MCF 10A (cell line): Measurements from ENCODE around the gene GPR141. TPM values are rescaled to one million over a fixed set of nuclear protein-coding genes. Genes with fewer than 3 reads are reported as not detected.

ENCODE experiments used
- BruUV-seq: library from RNA; stranded (reverse); fragments of 400-500 nt; replicated peaks from 2 replicates; lab custom pipeline; 2021; lab: Mats Ljungman, UMichigan
- CTCF ChIA-PET: fragments of 300-600 bp; sonication (Branson Sonifier 250); formaldehyde crosslinking; extraction: SDS; loops from one replicate; lab custom pipeline; 2021; ENCODE audit warnings: antibody characterized with exemption, inconsistent platforms; lab: Yijun Ruan, JAX
- POLR2A ChIA-PET: fragments of 300-600, 350-650 bp; sonication (Branson Sonifier 250); formaldehyde crosslinking; extraction: SDS; loops from one replicate; lab custom pipeline; 2020; ENCODE audit warnings: antibody characterized with exemption, inconsistent platforms; lab: Yijun Ruan, JAX
- DNase-seq: peaks from one replicate; pipeline ENCODE4 v3.0.0-alpha.2; 2018; ENCODE audit not compliant: unreplicated experiment
- H3K27ac Mint-ChIP-seq: one replicate; pipeline ENCODE4 v1.8.0; 2022; ENCODE audit warnings: mild to moderate bottlenecking, low read depth, mixed read lengths; ENCODE audit not compliant: unreplicated experiment
- H3K27me3 Mint-ChIP-seq: one replicate; pipeline ENCODE4 v1.8.0; 2022; ENCODE audit warnings: mixed read lengths; ENCODE audit not compliant: insufficient read depth, unreplicated experiment
- H3K36me3 Mint-ChIP-seq: one replicate; pipeline ENCODE4 v1.8.0; 2022; ENCODE audit warnings: mild to moderate bottlenecking, moderate library complexity, mixed read lengths; ENCODE audit not compliant: insufficient read depth, unreplicated experiment
- H3K4me1 Mint-ChIP-seq: one replicate; pipeline ENCODE4 v1.8.0; 2022; ENCODE audit warnings: mixed read lengths; ENCODE audit not compliant: insufficient read depth, unreplicated experiment
- H3K4me3 Mint-ChIP-seq: one replicate; pipeline ENCODE4 v1.8.0; 2022; ENCODE audit warnings: mild to moderate bottlenecking, moderate library complexity, mixed read lengths; ENCODE audit not compliant: unreplicated experiment
- H3K9me3 Mint-ChIP-seq: one replicate; pipeline ENCODE4 v1.8.0; 2022; ENCODE audit warnings: mixed read lengths; ENCODE audit not compliant: unreplicated experiment
- CTCF ChIP-seq: fragments of 200-600 bp; IDR thresholded peaks from one replicate; pipeline ENCODE4 v1.8.0; 2022; ENCODE audit warnings: antibody characterized with exemption, mild to moderate bottlenecking; ENCODE audit not compliant: unreplicated experiment
- intact Hi-C: fragments of 100-400 bp; cut with micrococcal nuclease; formaldehyde crosslinking; loops from 2 replicates; pipeline ENCODE4 v1.14.1; 2022
- total RNA-seq: library from RNA; stranded (reverse); gene quantifications from 2 replicates; pipeline ENCODE4 v1.2.3, GENCODE V29; 2022

Gene GPR141
- total RNA-seq, 1 experiment from 2014 or later = 2.8 TPM

DNA sequence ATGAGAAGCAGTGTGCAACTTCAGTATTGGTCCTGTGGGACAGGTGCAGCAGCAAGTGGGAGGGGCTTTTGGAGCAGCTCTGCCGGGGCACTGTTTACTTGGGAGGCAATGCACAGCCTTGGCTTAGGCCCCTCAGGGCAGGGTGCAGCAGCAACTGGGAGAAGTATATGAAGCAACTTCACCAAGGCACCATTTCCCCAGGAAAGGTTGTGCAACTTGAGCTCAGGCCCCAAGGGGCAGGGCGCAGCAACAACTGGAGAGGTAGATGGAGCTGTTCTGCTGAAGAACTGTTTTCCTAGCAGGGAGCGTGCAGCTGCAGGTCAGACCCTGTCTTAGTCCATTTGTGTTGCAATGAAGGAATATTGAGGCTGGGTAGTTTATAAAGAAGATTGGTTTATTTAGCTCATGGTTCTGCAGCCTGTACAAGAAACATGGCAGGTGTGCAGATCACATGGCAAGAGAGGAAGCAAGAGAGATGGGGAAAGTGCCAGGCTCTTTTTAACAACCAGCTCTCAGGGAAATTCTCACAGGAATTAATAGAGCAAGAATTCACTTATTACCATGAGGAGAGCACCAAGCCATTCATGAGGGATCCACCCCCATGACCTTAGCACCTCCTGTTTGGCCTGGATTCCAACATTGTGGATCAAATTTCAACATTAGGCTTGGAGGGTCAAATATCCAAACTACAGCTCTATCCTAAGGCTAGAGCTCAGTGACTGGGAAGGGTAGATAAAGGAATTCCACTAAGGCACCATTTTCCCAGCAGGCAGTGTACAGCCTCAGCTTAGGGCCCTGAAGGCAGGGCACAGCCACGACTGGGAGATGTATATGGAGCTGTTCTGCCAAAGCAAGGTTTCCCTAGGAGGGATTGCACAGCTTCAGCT is 10.9 kb downstream of the GPR141 start:
- H3K27me3 Mint-ChIP-seq = no peaks in the 10 kb centered on the region
- H3K4me1 Mint-ChIP-seq = peaks cover 24% of the 10 kb centered on the region
- no peak overlapping the region for H3K4me3 Mint-ChIP-seq
- BruUV-seq = no TSS peak
- ChIA-PET POLR2A (interaction anchor here (0.6 to 4.4 kb wide), 20 partner anchors 9 to 445 kb away, joined by 3 to 90 read pairs (median 6); partner anchors contain the start of gene GPR141), CTCF (interaction anchor here (0.6 to 4.2 kb wide), 38 partner anchors 9 to 494 kb away, joined by 3 to 57 read pairs (median 5); partner anchors contain the start of gene GPR141)
- H3K27ac Mint-ChIP-seq = peak overlapping the region; percentile 28
- no peak for TF ChIP-seq CTCF
- H3K36me3 Mint-ChIP-seq = no peaks in the 10 kb centered on the region
- peaks cover 4% of the 10 kb centered on the region for H3K9me3 Mint-ChIP-seq
- DNase-seq = peak; percentile 97
- intact Hi-C loops = loop anchor here (2.0 kb wide), 1 partner anchor 138 kb away; no protein-coding TSS in a partner anchor

DNA sequence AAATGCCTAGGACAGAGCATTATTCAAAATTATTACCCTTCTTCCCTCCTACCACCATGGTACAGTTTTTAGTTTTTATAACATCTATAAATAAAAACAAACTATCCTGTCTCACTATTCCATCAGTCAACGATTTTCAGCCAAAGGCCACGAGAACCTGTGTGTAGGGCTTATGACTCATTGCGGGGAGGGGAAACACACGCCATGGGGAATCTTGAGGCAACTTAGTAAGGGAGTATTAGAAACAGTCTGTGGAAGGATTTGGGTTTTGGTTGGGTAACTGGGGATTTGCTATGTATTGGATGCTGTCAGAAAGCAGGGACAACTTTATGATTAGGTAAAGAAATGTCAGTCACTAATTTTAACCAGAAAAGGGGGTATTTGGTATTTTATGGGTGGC is 14.7 kb downstream of the GPR141 start:
- H3K27me3 Mint-ChIP-seq = no peaks in the 10 kb centered on the region
- BruUV-seq = no TSS peak
- peak overlapping the region; percentile 77 for H3K27ac Mint-ChIP-seq
- no peak overlapping the region for H3K4me3 Mint-ChIP-seq
- ChIA-PET POLR2A (interaction anchor here (0.8 to 1.9 kb wide), 4 partner anchors 10 to 31 kb away, joined by 3 to 7 read pairs (median 6); no protein-coding TSS in a partner anchor), CTCF (interaction anchor here (0.7 to 1.0 kb wide), 2 partner anchors 21 to 139 kb away, joined by 3 read pairs; no protein-coding TSS in a partner anchor)
- no peaks in the 10 kb centered on the region for H3K36me3 Mint-ChIP-seq
- peak; percentile 82 for DNase-seq
- no peak for TF ChIP-seq CTCF
- no peaks in the 10 kb centered on the region for H3K9me3 Mint-ChIP-seq
- peaks cover 39% of the 10 kb centered on the region for H3K4me1 Mint-ChIP-seq
- intact Hi-C loops = no loop called here

DNA sequence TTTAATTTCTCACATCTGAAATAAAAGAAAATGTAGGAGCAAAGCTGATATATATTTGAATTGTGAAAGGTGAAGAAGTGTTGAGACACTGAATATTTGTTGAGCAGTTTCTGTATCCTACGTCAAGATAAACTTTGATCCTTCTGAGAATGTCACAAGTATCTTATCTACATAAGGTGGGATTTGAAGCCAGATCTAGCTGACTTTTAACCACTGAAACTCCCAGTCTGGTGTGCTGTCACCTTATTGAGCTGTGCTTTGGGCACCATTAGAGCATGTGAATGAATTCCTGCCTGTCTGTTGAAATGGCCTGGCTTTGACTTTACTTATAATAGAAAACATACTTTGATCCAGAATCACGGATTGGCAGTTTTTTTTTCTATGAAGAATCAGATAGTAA is 15.2 kb downstream of the GPR141 start:
- CTCF ChIA-PET = interaction anchor here (0.7 to 1.0 kb wide), 2 partner anchors 20 to 138 kb away, joined by 3 read pairs; no protein-coding TSS in a partner anchor
- H3K36me3 Mint-ChIP-seq = no peaks in the 10 kb centered on the region
- peak overlapping the region; percentile 77 for H3K27ac Mint-ChIP-seq
- H3K27me3 Mint-ChIP-seq = no peaks in the 10 kb centered on the region
- H3K4me1 Mint-ChIP-seq = peaks cover 40% of the 10 kb centered on the region
- DNase-seq = no peak
- no peaks in the 10 kb centered on the region for H3K9me3 Mint-ChIP-seq
- no peak for TF ChIP-seq CTCF
- POLR2A ChIA-PET = interaction anchor here (0.8 to 1.9 kb wide), 4 partner anchors 9 to 31 kb away, joined by 3 to 7 read pairs (median 6); no protein-coding TSS in a partner anchor
- intact Hi-C loops = no loop called here
- BruUV-seq = no TSS peak
- no peak overlapping the region for H3K4me3 Mint-ChIP-seq

DNA sequence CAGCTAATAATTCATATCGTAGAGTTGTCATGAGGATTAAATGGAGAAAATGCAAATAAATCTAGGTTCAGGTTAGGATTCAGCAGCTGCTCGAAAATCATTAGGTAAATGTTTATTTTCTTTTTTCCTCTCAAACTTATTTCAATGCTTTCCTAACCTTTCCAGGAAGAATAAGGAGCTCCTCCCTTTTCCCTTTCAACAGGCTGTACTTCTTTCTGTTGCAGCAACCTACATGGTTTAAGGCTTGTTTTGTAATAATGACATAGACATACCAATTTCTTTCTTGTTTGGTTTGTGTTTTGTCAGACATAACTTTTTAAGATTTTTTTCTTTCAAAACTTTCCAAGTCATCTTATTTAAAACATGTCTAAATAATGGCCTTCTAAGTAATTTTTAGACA is 18.2 kb downstream of the GPR141 start:
- ChIA-PET POLR2A (interaction anchor here (1.0 to 2.8 kb wide), 3 partner anchors 26 to 31 kb away, joined by 3 to 12 read pairs (median 5); no protein-coding TSS in a partner anchor), CTCF (interaction anchor here (0.7 kb wide), 1 partner anchor 31 kb away, joined by 4 read pairs; no protein-coding TSS in a partner anchor)
- BruUV-seq = no TSS peak
- TF ChIP-seq CTCF = no peak
- intact Hi-C loops = no loop called here
- Mint-ChIP-seq H3K9me3 (no peaks in the 10 kb centered on the region), H3K4me1 (peaks cover 26% of the 10 kb centered on the region), H3K27ac (no peak overlapping the region), H3K4me3 (no peak overlapping the region), H3K36me3 (no peaks in the 10 kb centered on the region), H3K27me3 (no peaks in the 10 kb centered on the region)
- peak; percentile 41 for DNase-seq
